HG03135 (cell line): ENCODE measurements around the gene PRKCI.
"Not testable (repeated sequence)": the region's sequence is repeated elsewhere in the genome, so short reads cannot be mapped to it uniquely, and the experiment has no call there.

Experiments
- ATAC-seq: cut with Tn5 transposase; IDR thresholded peaks from one replicate; pipeline ENCODE4 v1.9.1; 2021; ENCODE audit warnings: mild to moderate bottlenecking, moderate library complexity; ENCODE audit not compliant: unreplicated experiment

Gene PRKCI

DNA sequence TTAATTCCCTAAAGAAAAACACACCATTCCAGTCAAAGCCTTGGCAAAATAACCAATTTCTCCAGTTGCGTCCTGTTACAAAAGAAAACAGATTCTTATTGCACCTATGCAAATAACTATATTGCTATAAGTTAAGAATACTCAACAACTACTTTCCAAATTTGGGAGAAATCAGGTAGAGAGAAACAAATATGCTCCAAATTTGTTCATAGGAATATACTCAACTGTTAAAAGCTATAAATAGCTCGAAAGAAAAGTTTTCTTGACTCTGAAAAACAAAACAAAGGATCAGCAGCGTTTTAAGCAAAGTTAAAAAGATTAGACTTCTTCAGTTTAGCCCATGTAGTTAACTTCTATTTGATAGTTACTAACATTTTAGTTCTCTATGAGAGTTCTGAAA, 115.2 kb downstream of the PRKCI start:
- ATAC-seq: no peak

DNA sequence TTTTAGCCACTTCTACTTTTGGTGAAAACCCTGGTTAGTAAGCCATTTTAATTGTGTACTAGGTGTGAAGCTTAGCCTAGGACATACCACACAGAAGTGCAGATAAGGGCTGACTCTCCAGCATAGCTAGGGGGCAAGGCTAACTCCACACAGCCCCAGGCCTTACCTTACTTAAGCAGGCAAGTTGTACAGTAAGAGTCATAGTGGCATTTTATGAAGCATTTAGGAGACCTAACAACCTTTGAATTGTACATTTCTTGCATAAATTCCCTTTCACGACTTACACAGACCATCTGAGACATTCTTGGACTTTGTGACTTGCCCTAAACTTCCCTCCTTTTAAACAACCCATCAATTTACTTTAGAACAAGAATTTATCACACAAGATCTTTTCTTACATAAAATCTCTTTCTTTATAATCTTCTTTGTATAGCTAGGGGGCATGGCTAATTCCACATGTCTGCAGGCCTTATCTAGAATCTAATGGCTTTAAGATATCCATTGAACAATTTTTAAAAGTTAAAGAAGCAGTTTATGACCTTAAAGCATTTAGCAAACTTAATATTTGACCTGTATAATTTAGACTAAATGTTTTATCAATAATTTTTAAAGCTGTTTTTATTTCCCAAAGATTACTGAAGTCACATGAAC, 116.6 kb downstream of the PRKCI start:
- ATAC-seq: no peak

DNA sequence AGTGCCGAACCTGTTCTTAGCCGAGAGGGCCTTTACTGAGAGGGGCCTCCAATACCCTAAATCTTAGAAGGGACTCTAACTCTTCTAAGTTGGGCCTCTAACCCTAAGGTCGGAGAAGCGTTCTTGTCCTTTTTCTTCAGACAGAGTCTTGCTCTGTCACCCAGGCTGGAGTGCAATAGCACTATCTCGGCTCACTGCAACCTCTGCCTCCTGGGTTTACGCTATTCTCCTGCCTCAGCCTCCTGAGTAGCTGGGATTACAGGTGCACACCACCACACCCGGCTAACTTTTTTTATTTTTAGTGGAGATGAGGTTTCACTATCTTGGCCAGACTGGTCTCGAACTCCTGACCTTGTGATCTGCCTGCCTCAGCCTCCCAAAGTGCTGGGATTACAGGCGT, 120.0 kb downstream of the PRKCI start:
- not testable (repeated sequence) for ATAC-seq

DNA sequence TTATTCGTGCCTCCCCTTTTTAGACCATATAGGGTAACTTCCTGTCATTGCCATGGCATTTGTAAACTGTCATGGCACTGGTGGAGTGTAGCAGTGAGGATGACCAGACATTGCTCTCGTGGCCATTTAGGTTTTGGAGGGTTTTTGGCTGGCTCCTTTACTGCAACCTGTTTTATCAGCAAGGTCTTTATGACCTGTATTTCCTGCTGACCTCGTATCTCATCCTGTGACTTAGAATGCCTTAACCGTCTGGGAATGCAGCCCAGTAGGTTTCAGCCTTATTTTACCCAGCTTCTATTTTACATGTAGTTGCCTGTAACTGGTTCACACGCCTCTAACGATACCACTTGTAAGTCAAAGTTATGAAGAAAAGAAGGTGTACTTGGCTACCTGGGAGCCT, 121.6 kb downstream of the PRKCI start:
- ATAC-seq: not testable (repeated sequence)

DNA sequence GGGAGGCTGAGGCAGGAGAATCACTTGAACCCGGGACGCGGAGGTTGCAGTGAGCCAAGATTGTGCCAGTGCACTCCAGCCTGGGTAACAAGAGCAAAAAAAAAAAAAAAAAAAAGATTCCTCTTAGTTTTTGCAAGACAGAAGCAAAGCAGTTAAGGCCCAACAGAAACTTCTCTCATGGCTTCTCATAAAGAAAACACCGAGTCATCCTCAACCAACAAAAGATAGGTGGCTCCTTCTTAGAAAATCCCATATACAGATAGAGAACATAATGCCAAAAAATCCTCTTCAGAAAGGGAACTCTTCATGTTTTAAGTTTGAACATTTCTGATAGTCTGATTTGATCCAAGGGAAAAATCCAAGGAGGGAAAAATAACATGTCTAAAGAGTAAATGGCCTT, 122.7 kb downstream of the PRKCI start:
- ATAC-seq: no peak

DNA sequence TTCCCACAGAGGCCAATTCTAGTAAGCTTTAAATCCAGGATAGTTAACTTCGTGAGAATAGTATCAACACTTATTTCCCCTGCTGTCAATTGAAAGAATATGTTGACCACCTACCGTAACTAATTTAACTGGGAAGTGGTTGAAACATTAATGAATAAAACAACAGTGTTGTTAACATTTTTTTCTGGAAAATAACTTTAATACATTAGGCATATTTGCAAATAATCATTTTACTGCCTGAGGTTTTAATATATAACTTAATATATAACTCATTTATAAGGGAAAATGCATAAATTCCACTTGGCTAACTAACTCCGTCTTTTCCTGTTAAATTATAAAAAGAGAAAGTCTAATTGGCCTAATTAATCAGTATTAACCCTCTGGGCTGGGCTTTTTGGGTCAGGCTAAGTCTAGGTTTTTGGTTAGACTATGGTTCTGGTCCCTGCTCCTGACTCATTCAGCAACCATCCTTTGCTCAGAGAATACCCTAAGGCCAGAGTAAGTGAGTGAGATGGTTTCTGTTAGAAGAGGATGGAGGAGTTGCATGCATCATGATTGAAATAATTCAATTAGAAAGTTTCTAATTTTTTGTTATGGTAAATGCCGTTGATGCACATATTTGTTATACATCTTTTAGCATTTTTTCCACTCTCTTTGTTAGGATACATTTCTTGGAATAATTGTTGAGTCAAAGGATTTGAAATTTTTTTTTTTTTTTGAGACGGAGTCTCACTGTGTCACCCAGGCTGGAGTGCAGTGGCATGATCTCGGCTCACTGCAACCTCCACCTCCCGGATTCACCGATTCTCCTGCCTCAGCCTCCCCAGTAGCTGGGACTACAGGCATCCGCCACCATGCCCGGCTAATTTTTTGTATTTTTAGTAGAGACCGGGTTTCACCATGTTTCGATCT, 124.5 kb downstream of the PRKCI start:
- peak; percentile 44 for ATAC-seq

DNA sequence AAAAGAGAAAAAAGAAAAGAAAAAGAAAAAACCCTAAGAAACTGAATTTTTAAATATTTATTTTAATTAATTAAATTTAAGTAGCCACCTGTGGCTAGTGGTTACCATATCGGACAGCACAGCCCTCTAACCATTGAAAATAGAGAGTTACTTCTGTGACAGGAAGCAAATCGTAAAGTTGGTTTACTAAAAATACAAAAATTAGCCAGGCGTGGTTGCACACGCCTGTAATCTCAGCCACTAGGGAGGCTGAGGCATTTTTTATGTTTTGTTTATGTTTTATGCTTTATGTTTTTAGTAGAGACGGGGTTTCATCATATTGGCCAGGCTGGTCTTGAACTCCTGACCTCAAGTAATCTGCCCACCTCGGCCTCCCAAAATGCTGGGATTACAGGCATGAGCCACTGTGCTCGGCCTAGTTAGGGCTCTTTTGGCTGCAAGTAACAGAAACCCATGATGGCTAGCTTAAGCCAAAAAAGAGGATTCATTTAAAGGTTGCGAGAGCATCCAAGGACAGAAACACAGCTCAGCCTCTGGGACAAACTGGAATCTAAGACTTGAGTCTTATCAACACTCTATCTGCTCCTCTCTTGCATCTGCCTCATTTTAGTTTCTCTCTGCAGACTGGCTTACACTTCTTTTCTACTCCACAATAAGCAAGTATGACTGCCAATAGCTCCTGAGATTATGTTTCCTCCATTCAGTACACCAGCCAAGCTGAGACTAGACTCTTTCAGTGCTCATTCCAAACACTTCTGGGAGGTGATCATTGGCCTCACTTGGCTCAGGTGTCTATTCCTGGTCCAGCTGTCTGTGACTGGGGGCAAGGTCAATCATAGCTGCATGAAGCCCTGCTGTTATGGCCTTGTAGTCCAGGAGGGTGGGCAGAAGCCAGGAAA, 128.5 kb downstream of the PRKCI start:
- peak; percentile 39 for ATAC-seq

DNA sequence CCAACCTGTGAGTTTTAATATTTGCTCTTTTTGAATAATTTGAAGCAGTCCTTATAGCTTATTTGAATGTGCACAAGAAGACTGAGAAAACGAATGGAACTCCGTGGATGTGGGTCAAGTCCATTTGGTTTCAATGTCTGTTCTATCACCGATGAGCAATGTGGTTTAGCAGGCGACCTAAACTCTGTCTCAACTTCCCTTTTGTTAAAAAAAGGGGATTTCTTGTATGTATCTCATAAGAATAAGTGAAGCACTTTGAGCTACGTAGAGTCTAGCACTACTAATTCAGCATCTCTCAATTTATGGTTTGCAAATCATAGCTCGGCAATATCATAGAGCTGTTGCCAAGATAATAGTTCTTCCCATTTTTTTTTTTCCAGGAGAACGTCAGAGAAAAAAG, 130.7 kb downstream of the PRKCI start:
- no peak for ATAC-seq

DNA sequence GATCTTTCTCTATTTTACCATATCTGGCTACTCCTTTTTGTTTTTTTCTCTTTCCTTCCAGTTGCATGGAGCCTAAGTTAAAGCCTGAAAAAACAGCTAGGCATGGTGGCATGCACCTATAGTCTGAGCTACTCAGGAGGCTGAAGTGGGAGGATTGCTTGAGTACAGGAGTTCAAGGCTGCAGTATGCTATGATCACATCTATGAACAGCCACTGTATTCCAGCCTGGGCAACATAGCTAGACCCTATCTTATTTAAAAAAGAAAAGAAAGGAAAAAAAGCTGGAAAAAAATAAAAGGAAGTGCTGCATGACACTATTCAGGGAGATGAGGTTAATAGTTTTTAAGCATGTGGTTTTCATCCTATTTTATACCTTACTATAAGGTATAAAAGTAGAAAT, 131.3 kb downstream of the PRKCI start:
- ATAC-seq: no peak

DNA sequence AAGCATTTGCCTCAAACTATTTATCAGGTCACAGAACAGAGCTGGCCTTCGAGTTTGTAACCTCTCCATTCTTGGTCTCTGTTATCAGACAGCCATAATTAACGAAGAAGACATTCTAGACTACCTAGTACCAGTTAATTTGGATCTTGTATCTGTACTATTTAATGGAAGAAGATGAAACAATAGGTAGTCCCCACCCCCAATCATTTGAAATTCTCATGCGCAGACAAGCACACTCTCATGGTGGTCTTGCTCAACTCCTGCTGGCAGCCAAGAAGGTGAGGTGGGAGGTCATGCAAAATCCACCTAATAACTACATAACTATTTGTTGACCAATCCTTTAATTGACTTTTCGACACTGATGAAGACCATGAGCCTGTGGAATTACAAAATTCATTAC, 132.5 kb downstream of the PRKCI start:
- ATAC-seq: no peak
